Medulla oblongata (tissue), 1 donor: ENCODE results near the gene CDK1.

ENCODE experiments used
- DNase-seq: peaks from one replicate; pipeline ENCODE4 v3.0.0-alpha.2; 2015; ENCODE audit errors: extremely low spot score

Gene CDK1

DNA sequence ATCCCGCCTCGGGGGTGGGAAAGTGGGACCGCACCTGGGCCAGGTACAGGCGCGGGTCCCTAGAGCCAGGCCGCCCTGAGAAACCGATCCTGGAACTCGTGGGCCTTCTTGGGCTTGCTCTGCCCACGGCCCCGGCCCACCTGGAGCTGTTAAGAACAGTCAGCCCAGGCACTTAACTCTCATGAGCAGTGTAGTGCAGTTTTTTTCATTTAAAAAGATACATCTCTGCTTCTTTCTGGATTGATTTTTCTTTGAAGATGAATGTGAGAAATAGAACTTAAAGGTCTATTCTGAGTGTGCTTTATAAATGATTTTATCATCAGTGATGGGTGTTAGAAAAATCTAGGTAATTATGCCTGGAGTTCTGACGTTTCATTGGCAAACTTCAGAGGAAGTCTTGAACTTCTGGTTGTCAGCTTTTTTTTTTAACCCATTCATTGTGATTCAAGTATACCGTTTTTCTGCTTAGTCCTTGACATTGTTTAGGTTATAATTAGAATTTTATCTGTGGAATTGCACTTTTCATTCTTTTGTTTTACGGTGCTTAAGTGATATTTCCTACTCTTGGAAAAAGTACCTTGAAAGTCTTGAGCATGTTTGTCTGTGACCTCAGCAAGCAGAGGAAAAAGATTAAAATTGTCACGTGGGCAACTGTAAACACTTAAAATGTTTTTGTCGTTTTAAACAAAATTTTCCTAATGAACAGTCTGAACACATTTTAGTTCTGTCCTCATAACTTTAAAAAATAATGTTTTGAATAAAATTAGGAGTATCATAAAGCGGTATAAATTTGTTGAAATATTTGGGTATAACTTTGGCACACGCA lies 906 bp downstream of the CDK1 start:
- DNase-seq, result no peak

DNA sequence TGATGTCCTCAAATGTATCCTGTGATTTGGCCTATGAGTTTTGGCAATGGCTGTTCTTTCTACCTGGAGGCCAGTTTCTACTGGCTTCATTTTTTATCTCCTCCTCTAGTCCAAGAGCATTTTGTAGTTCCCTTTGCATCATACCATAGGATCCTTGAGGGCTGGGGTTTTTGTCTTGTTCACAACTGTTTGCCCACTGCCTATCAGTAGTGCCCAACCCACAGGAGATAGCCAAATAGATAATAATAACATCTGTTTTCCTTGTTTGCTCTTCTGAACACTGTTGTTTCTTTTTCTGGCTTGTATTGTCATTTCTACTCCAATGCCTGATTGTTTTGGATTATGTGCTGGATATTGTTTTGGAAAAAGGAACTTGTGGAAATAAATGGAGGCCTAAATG lies 3.4 kb downstream of the CDK1 start:
- DNase-seq, result no peak

DNA sequence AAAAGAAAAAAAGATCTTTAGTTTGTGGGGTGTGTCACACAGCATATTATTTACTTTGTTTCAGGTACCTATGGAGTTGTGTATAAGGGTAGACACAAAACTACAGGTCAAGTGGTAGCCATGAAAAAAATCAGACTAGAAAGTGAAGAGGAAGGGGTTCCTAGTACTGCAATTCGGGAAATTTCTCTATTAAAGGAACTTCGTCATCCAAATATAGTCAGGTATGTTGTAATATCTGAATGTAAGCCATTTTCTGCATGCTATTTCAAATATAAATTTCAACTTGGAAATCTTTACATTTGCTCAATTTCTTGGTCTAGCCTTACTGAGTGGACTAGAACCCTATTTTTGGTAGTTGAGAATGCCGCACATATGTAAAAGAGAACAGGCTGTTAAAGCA lies 6.4 kb downstream of the CDK1 start:
- no peak for DNase-seq

DNA sequence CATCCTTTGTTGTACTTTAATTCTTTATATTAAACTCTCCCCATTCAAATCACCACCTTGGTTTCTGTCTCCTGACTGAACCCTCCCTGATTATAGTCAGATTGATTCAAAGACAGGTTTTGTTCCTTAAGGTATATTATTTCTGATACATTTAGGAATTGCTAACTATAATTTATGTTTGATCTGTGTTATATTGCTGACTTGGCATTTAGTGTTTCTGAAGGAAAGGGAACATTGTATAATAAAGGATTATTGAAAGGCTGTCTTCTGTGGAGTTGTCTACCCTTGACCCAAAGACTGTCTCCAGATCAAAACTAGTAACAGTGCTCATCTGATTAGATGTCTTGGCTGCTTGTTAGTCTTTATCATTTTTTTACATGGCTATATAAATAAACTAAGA lies 10.3 kb downstream of the CDK1 start:
- no peak for DNase-seq

DNA sequence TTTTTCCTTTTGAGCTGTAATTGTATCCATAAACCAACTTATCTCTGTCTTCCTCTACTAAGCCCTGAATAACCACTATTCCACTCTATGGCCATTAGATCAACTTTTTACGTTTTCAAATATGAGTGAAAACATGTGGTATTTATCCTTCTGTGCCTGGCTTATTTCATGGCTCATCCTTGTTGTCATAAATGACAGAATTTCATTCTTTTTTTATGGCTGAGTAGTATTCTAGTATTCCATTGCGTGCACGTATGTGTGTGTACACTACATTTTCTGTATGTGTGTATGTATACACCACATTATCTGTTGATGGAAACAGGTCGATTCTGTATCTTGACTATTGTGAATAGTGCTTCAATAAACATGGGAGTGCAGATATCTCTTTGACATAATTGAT lies 11.1 kb downstream of the CDK1 start:
- DNase-seq, result no peak

DNA sequence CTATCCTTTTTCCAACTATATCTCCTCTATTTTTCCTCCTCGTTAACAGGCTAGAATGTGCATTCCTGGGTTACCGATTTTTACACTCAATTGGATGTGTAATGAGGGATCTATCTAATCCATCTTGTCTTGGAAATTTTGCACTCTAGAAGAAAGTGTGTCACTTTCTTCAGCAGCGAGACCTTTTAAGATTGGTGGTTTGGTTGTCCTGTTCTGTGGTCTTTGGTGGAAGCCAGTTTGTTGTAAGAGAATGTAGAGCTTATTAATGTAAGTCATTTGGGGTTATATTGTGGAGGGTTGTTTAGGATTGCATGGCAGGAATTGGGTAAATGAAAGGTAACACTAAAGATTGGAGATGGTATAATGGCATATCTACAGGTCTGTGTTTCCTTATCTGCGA lies 16.7 kb downstream of the CDK1 start:
- no peak for DNase-seq

DNA sequence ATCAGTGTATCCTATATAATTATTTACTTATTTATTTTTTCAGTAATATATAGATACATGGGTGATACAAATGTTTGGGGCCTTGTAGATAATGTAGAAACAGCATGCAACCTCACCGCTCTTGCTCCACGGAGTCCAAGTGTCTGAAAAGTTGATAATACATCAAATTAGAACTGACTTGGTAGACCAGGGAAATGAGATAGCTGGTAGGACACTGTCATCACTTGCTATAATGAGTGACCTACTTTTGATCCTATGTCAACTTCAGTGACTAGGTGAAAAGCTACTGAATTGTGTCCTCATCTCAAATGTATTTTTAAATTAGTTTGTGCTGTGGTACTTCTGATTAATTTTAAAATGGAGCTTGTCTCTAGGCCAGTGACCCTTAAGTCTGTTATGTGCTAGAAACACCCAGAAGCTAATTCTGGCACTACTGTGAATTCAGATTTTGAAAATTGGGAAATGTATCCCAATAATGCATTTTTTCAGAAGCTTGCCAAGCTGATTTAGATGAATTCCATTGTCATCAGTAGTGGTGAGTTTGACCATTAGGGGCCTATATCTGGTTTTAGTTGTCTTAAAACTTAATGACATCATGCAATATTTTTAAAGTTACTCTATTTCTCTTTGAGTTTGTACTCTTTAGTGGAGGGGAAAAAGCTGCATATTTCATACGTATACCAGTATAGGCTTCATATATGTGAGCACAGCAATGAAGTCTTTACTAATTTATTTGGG lies 17.4 kb downstream of the CDK1 start:
- no peak for DNase-seq

DNA sequence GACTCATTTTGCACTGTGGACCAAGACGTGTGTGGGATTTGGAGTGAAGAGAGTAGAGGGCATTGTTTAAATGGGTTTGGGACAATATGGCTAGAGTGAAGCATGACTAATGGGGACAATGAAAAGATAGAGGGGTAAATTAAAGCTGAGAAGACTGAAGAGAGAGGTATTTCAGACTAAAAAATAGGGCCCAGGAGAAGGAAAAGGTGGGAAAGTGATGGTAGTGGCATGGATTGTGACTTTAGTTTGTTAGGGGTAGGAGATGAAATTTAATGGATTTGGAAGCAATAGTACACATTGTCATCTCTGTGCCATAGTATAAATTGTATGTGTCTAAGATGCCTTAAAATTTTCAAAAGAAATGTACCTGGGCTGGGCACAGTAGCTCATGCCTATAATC lies 18.2 kb downstream of the CDK1 start:
- DNase-seq, result no peak

DNA sequence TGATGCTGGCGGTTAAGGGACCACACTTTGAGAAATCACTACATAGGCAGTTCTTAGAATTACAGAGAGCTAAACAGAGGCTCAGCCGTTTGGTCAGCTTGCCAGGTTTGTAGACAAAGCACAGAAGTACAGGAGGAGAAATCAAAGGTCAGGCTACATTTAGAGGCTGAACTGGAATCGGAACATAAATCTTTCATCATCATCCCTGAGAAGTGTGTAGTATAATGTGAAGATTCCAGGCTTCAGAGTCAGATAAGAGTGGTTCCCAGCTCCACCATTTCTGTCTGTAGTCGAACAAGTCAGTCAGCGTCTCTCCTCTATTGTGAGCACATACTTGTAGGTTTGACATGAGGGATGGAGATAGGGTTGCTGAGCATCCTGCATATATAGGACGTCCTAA lies 18.9 kb downstream of the CDK1 start:
- DNase-seq, result no peak

DNA sequence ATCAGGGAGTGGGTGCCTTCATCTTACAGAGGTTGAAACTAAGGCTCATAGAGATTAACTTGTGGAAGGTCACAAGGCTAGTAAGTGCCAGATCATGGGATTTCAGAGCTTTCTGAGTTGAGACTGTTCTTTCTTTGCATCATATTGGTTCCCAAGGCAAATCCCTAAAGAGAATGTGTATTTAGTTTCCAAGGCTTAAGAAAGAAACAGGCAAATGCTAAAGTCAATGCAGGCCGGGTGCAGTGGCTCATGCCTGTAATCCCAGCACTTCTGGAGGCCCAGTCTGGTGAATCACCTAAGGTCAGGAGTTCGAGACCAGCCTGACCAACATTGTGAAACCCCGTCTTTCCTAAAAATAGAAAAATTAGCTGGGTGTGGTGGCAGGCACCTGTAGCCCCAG lies 19.8 kb downstream of the CDK1 start:
- no peak for DNase-seq

DNA sequence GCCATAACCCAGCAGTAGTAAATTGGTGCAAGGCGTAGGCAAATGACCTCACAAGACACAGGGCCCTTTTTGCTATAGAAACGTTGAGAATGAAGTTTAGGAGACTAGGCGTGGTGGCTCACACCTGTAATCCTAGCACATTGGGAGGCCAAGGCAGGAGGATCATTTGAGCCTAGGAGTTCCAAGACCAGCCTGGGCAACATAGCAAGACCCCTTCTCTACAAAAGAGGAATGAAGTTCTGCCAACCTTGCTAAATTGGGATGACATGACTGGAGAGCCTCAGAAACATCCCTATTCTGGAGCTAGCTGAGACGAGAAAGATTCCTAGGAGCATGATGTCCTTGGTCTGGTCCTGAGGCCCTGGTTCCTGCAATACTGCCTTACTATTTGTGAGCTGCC lies 20.6 kb downstream of the CDK1 start:
- no peak for DNase-seq

DNA sequence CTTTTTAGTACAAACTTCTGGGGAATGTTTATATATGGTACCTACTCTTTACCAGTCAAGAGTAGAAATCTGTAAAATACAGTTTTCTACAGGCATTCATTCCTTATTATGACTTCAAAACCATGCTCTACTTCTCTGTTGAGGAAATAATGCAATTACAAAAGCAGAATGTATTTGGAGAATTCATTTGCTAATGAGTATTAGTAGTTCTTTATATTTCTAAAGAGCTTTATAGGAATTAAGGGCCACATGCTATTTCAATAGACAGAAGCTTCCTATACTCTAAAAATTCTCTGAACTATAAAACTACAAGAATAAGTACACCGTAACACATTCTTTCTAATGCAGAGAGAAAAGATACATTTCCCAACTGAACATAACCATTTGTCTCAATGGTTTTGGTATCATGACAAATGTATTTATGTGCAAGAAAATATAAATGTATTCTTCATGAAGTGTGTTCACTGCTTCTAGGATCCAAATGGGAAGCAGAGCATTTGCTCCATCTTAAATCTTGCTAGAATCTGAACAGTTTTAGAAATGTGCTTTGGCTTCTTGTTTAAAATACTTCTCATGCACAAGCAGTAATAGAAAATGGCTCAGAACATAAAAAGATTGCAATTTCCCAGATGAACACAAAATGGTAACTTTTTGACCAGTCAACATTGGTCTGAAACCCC lies 21.8 kb downstream of the CDK1 start:
- no peak for DNase-seq

DNA sequence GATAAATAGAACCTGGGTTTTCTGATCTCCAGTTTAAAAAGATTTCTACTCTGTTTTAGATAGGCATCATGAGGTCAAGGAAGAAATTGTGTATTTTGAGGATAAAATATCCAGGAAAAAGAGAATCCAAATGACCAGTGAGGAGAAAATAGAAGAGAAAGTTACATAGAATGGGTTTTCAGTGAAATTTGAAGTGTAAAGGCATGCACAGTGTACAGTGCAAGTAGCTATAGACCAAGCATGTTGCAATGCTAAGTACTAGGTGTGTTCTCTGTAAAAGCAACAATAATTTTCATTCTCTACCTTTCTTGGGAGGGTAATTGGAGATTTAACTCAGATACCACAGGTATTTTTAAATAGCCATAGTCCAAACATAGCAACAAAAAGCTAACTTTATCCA lies 22.6 kb downstream of the CDK1 start:
- no peak for DNase-seq

DNA sequence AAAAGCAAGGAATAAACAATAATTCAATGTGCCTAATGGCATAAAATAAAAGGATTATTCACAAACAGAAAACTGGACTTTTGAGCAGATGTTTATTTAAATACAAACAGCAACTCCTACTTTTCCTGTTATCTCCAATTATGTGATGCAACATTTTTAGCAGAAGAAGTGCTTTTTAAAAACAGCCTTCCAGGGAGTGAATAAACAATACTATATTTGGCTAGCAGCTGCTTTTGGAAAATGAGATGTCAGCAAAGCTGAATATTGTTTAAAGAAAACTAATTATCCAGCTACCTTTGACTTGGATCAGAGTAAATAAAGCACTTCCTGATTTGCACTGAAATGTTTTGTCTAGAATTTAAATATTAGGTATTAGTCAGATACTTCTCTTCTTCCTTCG lies 23.2 kb downstream of the CDK1 start:
- no peak for DNase-seq

DNA sequence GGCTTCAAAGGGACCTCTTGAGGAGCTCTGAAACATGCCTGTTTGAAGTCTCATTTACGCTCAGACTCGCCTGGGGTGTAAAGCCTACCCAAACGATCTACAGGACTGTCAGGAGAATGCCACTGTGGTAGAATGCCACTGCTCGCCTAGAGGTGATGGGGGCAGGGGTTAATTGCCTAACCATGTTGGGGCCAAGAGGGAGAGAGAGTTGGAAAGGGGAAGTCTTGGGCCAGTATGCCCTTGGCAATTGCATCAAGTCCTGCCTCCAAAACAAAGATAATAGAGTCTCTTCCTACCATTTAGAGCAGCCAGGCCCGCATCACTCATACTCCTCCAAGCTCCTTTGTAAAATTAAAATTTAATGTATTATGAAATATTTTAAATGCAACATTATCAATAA lies 25.2 kb downstream of the CDK1 start:
- DNase-seq, result no peak

DNA sequence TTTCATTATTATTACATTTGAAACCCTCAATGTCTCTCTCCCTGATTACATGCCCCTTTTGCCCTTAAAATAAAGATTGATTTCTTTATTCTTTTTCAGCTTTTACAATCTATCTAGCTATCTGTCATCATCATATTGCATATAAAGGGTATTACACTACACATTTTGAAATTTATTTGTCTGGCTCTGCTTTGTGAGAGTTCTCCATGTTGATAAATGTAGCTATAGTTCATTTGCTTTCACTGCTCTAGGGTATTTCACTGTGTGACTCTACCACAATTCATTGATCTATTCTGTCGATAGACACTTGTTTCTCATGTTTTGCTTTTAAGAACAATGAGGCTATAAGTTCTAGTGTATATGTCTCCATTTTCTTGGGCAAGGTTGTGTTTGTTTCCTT lies 25.6 kb downstream of the CDK1 start:
- DNase-seq, result no peak

DNA sequence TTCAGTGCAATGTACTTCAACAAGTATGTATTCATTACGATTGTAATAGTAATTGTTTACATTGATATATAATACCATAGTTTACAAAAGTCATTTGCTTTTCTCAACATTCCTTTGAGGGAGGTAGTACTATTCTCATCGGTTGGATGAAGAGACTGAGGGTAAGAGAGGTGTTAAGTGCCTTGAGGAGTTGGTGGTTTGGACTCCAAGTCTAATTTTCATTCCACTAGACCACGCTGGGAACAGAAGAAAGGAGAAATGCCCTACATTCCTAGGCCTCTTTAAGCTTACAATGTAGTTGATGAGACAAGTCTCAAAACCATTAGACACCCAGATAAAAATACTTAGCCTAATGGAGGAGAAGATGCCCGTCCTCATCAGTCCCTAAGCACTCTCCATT lies 28.6 kb downstream of the CDK1 start:
- DNase-seq, result no peak

DNA sequence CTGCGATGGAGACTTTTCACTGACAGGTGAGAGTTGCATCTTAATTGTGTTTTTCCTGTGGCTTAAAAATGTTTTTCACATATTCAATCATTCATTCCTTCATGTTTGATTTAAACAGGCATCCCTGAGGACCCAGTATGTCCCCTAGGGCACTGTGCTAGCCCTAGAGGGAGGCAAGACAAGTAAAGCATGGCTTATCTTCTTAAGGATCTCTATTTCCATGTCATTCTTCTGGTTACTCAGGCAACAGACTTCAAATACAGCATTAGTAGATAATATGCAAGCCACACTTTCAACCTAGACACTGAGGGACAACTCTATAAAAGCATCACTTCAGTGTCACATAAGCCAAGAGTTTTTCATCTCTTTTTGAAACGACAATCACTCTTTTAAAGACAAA lies 29.2 kb downstream of the CDK1 start:
- no peak for DNase-seq

DNA sequence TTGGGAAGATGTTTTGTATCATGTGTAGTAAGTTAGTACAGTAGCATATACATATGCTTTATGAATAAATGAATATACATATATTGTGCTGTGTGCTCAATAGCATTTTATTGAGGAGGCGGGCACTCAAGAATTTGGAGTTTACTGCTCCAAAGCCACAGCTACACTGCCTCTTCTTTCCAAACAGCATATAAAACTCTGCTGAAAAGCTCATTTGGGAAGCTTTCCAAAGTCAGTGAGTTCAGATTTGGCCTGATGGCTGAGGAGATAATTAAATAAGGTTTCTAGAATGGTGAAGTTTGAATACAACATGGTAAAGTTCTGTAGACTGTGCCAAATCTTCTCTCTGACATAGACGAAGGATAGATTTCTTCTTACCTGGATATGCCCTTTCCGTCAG lies 29.8 kb downstream of the CDK1 start:
- DNase-seq, result no peak

DNA sequence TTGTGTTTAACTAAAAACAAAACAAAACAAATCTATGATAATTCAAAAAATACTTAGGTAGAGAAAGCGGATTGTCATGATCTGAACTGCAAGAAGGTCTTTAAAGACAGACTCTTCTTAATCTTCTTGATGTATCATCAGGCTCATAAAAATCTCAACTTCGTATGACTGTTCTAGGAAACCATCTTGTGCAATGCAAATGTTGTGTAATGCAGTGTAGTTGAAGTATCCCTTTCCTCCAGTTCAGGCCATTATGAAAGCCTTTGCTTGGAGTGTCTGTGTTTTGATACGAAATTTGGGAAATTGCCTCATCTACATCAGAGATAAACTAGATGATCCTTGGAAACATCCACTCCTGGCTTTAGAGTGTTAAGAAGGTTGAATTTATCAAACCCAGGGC lies 30.9 kb downstream of the CDK1 start:
- DNase-seq, result no peak

DNA sequence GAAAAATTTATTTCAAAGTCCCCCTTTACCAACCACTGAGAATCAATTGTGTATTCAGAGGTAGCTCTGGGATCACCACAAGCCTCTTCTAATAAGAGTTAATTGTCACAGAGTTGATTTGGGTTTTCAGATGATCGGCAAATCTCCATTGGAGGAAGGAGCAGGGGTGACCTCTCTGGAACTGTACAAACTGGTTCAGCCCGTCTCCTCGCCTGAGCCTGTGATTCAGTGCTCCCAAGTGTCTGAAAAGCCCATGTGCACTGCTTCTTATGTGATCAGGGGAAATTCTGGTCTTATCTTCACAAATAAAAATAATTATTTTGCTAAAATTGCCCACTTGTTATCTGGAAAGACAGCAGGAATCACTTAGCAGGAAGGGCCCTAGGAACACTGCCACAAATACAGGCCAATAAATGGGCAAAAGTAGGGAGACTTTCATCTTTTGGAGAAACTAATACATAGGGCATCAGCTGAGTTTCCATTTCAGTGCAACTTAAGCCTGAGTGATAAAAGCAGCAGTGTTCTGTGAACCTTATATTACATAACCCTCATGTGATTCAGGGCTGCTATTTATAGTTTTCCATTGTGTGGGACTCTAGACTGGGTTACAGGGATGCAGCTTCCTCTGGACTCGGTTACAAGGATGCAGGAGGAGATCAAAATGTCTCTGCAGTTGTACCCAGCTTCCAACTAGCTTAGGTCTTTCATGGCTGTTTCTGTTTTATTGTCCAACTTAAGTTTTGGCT lies 32.3 kb downstream of the CDK1 start:
- peak; percentile 56 for DNase-seq
